GM12875 (cell line): ENCODE measurements around the gene CATSPER3.

ENCODE experiments used
- H3K4me3 ChIP-seq: one replicate; pipeline ENCODE4 v1.5.1; 2011; ENCODE audit warnings: low read depth, low read length, control low read depth
- CTCF ChIP-seq: IDR thresholded peaks from 2 replicates; pipeline ENCODE4 v1.5.1; 2011; ENCODE audit warnings: low read depth, mild to moderate bottlenecking, control low read depth, inconsistent platforms, low read length, moderate library complexity, borderline replicate concordance; ENCODE audit not compliant: insufficient read depth

Gene CATSPER3

GRCh38 chr5:135004376-135004775, 36.7 kb downstream of the CATSPER3 start:
- no peak for TF ChIP-seq CTCF
- no peak overlapping the region for H3K4me3 ChIP-seq

- no peak for TF ChIP-seq CTCF
- H3K4me3 ChIP-seq: no peak overlapping the region
Measured at GRCh38 chr5:135005076-135005475, 37.4 kb downstream of the CATSPER3 start.

GRCh38 chr5:135007305-135007704, 39.6 kb downstream of the CATSPER3 start:
- H3K4me3 ChIP-seq: no peak overlapping the region
- TF ChIP-seq CTCF: no peak

- no peak for TF ChIP-seq CTCF
- H3K4me3 ChIP-seq: no peak overlapping the region
Measured at GRCh38 chr5:135007749-135008363, 40.1 kb downstream of the CATSPER3 start.

- TF ChIP-seq CTCF: no peak
- H3K4me3 ChIP-seq: no peak overlapping the region
Measured at GRCh38 chr5:135008556-135008955, 40.8 kb downstream of the CATSPER3 start.

GRCh38 chr5:135008981-135009735, 41.5 kb downstream of the CATSPER3 start:
- TF ChIP-seq CTCF: no peak

GRCh38 chr5:135009736-135010501, 42.2 kb downstream of the CATSPER3 start:
- H3K4me3 ChIP-seq: no peak overlapping the region
- no peak for TF ChIP-seq CTCF

More at GRCh38 chr5:135008981-135009735, 41.5 kb downstream of the CATSPER3 start:
- no peak overlapping the region for H3K4me3 ChIP-seq
